Neural progenitor cell (in vitro differentiated cells): Measurements from ENCODE around the gene MPRIP.

Source experiments
- EZH2 ChIP-seq: fragments of 200-600 bp; sonication (generic); IDR thresholded peaks from 2 replicates; pipeline ENCODE4 v1.6.1; 2017; ENCODE audit warnings: antibody characterized with exemption, mild to moderate bottlenecking, moderate library complexity
- EZH2phosphoT487 ChIP-seq: fragments of 200-600 bp; sonication (generic); IDR thresholded peaks from 2 replicates; pipeline ENCODE4 v1.6.1; 2017; ENCODE audit warnings: antibody characterized with exemption
- TF ChIP-seq, protein P1 (sequence below): fragments of 200-600 bp; sonication (generic); IDR thresholded peaks from 2 replicates; pipeline ENCODE4 v1.5.1; 2017; ENCODE audit warnings: antibody characterized with exemption, mild to moderate bottlenecking

DNA sequence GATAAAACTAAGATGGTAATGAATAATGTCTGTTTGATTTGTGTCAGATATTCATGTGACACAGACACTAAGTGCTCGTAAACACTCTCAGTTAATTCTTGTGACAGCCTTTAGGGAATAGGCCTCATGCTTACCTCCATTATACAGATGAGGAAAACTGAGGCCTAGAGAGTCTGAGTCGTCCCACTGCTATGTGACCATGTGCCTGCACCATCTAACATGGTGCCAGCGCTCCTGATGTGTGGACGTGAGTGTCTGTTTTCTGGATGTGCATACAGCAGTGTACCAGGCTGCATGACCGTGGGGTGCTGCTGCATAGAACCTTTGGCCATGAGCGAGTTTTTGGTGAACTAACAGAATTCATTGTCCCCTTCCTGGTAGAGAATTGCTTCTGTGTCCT, 61.8 kb downstream of the MPRIP start:
- TF ChIP-seq, protein P1, sequence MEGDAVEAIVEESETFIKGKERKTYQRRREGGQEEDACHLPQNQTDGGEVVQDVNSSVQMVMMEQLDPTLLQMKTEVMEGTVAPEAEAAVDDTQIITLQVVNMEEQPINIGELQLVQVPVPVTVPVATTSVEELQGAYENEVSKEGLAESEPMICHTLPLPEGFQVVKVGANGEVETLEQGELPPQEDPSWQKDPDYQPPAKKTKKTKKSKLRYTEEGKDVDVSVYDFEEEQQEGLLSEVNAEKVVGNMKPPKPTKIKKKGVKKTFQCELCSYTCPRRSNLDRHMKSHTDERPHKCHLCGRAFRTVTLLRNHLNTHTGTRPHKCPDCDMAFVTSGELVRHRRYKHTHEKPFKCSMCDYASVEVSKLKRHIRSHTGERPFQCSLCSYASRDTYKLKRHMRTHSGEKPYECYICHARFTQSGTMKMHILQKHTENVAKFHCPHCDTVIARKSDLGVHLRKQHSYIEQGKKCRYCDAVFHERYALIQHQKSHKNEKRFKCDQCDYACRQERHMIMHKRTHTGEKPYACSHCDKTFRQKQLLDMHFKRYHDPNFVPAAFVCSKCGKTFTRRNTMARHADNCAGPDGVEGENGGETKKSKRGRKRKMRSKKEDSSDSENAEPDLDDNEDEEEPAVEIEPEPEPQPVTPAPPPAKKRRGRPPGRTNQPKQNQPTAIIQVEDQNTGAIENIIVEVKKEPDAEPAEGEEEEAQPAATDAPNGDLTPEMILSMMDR: no peak
- TF ChIP-seq EZH2 (no peak), EZH2phosphoT487 (no peak)
